ENCODE measurements around the gene VPS37C. TPM values are rescaled to one million over a fixed set of nuclear protein-coding genes. Genes with fewer than 3 reads are reported as not detected.
"Not testable (repeated sequence)": the region's sequence is repeated elsewhere in the genome, so short reads cannot be mapped to it uniquely, and the experiment has no call there.

Gene VPS37C
- 10 to 100 TPM; 26.4 to 36.3 (median 35.7) TPM for total RNA-seq

DNA sequence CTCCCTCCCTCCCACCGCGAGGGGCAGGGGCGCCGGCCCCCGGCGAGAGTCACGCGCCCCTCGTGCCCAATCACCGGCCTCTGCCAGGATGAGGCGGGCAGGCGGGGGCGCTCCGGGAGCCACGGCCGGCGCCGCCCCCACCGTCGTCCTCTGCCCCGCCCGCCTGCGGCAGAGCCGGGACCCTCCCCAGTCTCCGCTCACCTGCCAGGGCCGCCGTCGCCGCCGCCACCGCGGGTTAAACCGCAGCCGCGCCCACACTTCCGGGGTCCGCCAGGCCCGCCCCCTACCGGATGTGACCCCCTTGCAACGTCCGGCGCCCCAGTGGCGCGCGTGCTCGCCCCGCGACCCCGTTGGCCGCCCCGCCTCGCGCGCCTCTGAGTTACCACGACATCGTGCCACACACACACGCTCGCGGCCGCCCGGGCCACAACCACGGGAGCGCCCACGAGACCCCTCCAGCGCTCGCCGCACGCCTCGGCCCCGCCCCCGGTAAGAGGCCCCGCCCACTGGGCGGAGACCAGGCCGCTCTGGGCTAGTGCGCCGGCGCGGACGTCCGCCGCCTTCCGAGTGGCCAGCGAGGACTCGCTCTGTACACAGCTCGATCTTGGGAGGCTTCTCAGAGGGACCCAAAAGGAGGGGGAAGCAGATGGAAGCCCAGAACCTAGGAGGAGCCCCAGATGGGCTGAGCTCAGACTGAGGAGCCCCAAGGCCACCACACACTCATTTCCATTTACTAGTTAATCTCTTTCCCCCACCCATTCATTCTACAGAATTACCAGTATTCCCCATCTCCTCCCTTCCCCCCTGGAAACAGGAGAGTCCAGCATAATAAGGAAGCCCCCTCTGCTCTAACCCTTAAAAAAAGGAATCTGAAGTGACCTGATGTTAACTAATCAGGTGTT is at the start of gene VPS37C:
VPS37C (minus strand) TSS at position 237 of the 902 bp plus-strand sequence. CDS start 22,597 bp downstream, outside the sequence.
- Histone ChIP-seq H3K27ac (peak within 1 kb of the TSS; percentile 96), H3K9me3 (no peaks in the 10 kb centered on the region), H3K27me3 (no peaks in the 10 kb centered on the region), H3K36me3 (no peaks in the 10 kb centered on the region), H3K4me3 (peak within 1 kb of the TSS; percentile 72), H3K4me1 (peaks cover 45% of the 10 kb centered on the region)
- WGBS: 1% methylated on average over 19 of the region's 85 CpGs
- TF ChIP-seq POLR2AphosphoS5 (IDR thresholded peaks at IDR 0.05) (peak in 2 of 3 donors; percentile 28 to 42), POLR2A (IDR thresholded peaks at IDR 0.05) (peak; percentile 33 to 51), EP300 (IDR thresholded peaks at IDR 0.05) (no peak)
- TF ChIP-seq, protein P1, sequence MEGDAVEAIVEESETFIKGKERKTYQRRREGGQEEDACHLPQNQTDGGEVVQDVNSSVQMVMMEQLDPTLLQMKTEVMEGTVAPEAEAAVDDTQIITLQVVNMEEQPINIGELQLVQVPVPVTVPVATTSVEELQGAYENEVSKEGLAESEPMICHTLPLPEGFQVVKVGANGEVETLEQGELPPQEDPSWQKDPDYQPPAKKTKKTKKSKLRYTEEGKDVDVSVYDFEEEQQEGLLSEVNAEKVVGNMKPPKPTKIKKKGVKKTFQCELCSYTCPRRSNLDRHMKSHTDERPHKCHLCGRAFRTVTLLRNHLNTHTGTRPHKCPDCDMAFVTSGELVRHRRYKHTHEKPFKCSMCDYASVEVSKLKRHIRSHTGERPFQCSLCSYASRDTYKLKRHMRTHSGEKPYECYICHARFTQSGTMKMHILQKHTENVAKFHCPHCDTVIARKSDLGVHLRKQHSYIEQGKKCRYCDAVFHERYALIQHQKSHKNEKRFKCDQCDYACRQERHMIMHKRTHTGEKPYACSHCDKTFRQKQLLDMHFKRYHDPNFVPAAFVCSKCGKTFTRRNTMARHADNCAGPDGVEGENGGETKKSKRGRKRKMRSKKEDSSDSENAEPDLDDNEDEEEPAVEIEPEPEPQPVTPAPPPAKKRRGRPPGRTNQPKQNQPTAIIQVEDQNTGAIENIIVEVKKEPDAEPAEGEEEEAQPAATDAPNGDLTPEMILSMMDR (IDR thresholded peaks at IDR 0.05): peak in 1 of 2 donors; percentile 15
- DNase-seq (ENCODE audit: low spot score in 2 of 2): peak; percentile 92 to 93

DNA sequence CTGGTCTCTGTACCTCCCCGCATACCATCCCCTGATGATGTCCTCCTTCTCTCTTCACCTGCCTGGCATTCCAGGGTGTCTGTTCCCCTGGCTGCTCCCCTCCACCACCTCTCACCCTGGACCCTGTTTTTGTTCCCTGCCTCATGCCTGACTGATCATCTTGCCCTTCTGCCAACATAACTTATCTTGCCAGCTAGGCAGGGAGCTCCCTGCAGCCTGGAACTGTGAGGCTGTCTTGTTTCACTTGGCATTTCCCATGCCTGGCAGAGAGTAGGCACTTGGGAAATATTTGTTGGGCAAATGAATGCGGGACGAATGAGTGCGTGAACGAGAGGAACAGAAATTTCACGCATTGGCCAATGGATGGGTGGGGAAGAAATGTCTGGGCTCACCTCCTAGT is 49.4 kb upstream of the VPS37C start:
- H3K27me3 ChIP-seq; H3K4me1 ChIP-seq; DNase-seq (ENCODE audit: low spot score in 2 of 2); H3K4me3 ChIP-seq; H3K9me3 ChIP-seq; H3K36me3 ChIP-seq; H3K27ac ChIP-seq: not testable (repeated sequence)
- WGBS: no CpG with 5 or more reads among the region's 6 CpGs

DNA sequence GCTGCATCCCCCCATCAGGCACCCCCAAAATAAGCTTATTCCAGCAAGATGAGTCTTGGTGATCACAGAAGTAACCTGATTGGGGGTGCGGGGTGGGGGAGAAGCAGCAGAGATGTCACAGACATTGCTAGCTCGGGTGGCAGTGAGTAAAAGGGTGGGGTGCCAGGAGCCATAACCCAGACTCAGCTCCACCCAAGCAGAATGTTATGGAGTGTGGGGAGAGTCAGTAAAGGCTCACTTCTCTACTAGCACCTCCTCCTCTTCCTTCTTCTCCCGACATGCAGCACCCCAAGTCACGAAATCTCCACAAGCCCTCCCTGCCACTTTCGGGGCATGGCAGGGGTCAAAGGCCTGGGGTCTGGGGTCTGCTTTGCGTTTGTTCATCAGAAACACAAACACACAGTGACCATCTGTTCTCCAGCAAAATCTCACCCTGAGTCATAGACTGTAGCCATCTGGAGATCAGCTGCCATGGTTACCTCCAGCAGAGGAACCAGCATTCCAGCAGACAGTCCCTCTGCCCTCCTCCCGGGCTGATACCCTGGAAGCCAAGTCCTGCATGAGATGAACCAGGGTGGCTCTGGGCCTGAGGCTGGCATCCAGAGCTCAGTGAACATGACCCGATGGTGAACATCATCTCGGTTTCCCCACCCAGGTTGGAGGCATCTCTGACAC is 46.5 kb upstream of the VPS37C start:
- H3K4me3 ChIP-seq; H3K27ac ChIP-seq; DNase-seq (ENCODE audit: low spot score in 2 of 2); H3K9me3 ChIP-seq; H3K36me3 ChIP-seq; H3K27me3 ChIP-seq; H3K4me1 ChIP-seq: not testable (repeated sequence)
- no CpG with 5 or more reads among the region's 9 CpGs for WGBS

DNA sequence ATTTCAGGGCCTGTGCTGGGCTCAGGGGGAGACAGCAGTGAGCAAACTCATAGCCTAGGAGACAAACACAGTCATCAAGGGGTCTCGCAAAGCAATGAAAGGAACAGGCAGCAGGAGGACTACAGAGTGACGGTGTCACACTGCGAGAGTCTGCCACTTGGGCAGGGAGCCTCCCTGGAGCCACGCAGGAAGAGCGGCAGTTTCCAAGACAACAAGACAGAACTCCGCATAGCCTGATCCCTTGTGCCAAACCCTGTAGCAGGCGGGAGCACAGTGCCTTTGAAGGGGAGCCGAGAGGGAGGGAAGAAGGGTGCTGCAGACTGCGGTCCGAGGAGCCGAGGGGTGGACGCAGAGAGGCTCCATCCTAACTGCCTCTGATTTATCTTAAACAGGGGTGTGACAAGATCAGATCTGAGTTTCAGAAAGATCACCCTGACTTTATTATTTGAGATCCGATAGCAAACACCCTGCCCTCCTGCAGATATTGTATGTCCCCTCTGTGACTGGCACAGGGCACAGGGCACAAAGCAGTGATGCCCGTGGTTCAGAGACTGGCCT is 43.4 kb upstream of the VPS37C start:
- not testable (repeated sequence) for H3K4me1 ChIP-seq; H3K36me3 ChIP-seq; DNase-seq (ENCODE audit: low spot score in 2 of 2); H3K9me3 ChIP-seq; H3K27me3 ChIP-seq; H3K4me3 ChIP-seq; H3K27ac ChIP-seq
- 52% methylated on average over 14 of the region's 14 CpGs for WGBS

DNA sequence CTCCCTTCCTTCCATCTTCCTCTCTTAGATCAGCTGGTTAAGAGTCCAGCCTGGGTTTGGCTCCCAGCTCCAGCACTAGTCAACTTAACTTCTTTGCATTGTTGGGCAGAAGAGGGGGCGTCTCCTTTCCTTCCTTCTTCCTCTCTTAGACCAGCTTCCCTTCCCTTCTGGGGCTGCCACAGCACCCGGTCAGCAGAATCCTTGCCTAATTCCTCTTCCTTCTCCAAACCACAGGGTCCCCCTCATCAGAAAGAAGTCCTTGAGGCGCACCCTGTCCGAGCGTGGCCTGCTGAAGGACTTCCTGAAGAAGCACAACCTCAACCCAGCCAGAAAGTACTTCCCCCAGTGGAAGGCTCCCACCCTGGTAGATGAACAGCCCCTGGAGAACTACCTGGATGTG is 42.6 kb upstream of the VPS37C start:
- not testable (repeated sequence) for H3K4me3 ChIP-seq; DNase-seq (ENCODE audit: low spot score in 2 of 2); H3K36me3 ChIP-seq; H3K27ac ChIP-seq; H3K27me3 ChIP-seq; H3K9me3 ChIP-seq; H3K4me1 ChIP-seq
- no CpG with 5 or more reads among the region's 5 CpGs for WGBS

DNA sequence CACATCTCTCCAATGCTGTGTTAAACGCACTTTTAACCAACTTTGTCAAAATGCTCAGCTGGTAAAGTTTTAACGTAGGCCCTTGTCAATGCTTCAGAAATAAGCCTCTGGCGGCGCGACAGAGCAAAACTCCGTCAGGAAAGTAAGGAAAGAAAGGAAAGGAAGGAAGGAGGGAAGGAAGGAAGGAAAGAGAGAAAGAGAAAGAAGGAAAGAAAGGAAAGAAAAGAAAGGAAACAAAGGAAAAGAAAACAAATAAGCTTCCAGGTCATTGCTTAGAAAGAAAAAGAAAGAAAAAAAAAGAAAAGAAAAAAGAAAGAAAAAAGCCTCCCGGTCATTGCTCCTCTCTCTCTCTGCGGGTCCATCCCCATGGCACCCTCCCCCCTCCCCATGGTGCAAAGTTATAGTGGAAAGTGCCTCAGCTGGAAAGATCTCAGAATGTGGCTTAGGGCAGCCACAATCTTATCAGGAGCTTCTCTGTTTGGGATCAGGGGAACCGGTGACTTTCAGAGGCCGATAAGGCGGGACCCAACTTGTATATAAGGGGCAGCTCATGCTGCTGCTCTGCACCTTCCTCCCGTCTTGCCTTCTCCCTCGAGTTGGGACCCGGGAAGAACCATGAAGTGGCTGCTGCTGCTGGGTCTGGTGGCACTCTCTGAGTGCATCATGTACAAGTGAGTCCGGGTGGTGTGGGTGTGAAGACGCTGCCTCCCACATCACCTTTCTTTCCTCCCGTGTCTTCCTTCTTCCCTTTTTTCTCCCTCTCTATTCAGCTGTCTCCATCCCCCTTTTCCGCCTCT is 41.9 kb upstream of the VPS37C start, which contains the start of gene PGA3:
PGA3 (plus strand) TSS at position 566 of the 797 bp plus-strand sequence; CDS start at position 616, 50 bp downstream.
- not testable (repeated sequence) for H3K4me3 ChIP-seq; H3K4me1 ChIP-seq; H3K36me3 ChIP-seq; H3K27ac ChIP-seq; H3K9me3 ChIP-seq; H3K27me3 ChIP-seq; DNase-seq (ENCODE audit: low spot score in 2 of 2)
- 69% methylated on average over 14 of the region's 18 CpGs for WGBS

DNA sequence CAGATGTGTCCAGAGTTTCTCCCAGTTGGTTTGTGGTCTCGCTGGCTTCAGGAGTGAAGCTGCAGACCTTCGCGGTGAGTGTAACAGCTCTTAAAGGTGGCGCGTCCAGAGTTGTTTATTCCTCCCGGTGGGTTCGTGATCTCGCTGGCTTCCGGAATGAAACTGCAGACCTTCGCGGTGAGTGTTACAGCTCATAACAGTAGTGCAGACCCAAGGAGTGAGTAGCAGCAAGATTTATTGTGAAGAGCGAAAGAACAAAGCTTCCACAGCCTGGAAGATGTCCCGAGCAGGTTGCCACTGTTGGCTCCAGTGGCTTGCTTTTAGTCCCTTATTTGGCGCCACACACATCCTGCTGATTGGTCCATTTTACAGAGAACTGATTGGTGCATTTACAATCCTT is 40.2 kb upstream of the VPS37C start:
- Histone ChIP-seq H3K36me3 (no peaks in the 10 kb centered on the region), H3K9me3 (no peaks in the 10 kb centered on the region), H3K4me1 (no peaks in the 10 kb centered on the region), H3K4me3 (no peak overlapping the region), H3K27ac (no peak overlapping the region), H3K27me3 (no peaks in the 10 kb centered on the region)
- WGBS: 87% methylated on average over 14 of the region's 14 CpGs
- DNase-seq (ENCODE audit: low spot score in 2 of 2): no peak
- TF ChIP-seq, protein P1 (IDR thresholded peaks at IDR 0.05): no peak
- no peak for TF ChIP-seq EP300 (IDR thresholded peaks at IDR 0.05)
- no peak for TF ChIP-seq POLR2A (IDR thresholded peaks at IDR 0.05)
- no peak for TF ChIP-seq POLR2AphosphoS5 (IDR thresholded peaks at IDR 0.05)
